HG02610 (cell line): ENCODE data around the gene EXOC3.
A peak's percentile ranks its signal among the peaks of the same experiment; 100 is the strongest.
"Not testable (repeated sequence)": the region's sequence is repeated elsewhere in the genome, so short reads cannot be mapped to it uniquely, and the experiment has no call there.

Experiments
- ATAC-seq: cut with Tn5 transposase; IDR thresholded peaks from one replicate; pipeline ENCODE4 v1.9.1; 2021; ENCODE audit warnings: mild to moderate bottlenecking, moderate library complexity; ENCODE audit not compliant: unreplicated experiment

EXOC3 gene

DNA sequence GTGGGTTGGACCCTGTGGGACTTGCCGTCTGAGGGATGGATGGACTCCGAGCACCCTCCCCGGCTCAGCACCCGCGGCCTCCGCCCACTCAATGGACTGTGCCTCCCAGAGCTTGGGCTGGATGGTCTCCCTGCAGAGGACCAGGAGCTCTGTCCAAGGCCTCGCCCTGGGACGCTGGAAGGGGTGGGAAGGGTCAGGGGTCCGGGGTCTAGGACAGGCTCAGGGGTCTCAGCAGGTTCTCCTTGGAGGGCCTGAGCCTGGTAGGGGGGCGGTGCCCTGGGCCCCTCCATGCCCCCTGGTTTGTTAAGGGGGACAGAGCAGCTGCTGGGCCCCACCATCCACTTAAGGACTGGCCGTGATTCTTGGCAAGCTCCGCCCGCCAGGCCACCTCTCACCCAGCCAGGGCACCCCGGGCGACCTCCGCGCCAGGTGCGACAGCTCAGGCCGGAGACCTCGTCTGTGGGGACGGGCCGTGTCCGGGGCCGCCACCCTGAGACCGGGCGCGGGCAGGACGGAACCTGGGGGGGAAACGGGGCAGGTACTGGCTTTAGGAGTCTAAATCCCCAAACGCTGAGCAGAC, 29.2 kb downstream of the EXOC3 start:
- peak; percentile 3 for ATAC-seq

DNA sequence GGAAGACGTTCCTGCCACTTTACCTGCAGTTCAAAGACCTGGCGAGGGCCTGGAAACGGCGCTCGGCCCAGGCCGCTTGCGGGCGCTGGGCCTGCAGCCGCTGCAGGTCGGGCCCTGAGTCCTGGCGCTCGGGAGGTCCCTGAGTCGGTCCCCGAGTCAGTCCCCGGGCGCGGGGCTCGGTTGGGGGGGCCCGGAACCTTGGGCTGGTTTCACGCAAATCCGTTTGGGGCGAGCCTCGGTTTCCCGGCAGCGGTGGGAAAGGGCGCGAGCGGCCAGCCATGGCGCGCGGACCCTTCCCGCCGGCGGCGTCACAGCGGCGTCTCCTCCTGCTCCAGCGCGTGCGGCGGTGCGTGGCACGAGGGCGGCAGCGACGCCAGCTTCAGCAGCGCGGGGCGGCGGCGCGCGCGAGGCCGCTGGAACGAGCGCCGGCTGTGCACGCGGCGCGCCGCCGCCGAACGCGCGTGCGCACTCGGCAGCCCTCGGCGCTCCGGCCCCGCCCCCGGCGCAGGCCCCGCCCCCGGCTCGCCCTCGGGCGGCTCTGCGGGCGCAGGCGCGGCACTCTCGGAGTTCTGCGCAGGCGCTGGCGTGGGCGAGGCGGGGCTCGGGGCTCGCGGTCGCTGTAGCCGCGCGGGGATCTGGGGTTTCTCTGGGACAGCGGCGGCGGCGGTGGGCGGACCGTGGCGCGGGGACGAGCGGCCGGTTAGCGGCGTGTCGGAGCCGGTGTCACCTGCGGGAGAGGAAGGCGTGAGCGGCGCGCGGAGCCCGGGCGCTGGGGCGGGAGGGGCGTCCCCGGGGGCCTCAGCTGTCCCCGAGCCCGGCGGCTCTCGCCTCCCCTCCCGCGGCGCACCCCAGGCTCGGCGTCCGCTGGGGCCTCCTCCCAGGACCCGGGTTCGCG, 29.9 kb downstream of the EXOC3 start:
- peak; percentile 70 for ATAC-seq

- ATAC-seq = peak; percentile 24
These were observed 30.7 kb downstream of the EXOC3 start for GRCh38 chr5:473551-474192.

- not testable (repeated sequence) for ATAC-seq
These were observed 31.4 kb downstream of the EXOC3 start for GRCh38 chr5:474232-474839.

DNA sequence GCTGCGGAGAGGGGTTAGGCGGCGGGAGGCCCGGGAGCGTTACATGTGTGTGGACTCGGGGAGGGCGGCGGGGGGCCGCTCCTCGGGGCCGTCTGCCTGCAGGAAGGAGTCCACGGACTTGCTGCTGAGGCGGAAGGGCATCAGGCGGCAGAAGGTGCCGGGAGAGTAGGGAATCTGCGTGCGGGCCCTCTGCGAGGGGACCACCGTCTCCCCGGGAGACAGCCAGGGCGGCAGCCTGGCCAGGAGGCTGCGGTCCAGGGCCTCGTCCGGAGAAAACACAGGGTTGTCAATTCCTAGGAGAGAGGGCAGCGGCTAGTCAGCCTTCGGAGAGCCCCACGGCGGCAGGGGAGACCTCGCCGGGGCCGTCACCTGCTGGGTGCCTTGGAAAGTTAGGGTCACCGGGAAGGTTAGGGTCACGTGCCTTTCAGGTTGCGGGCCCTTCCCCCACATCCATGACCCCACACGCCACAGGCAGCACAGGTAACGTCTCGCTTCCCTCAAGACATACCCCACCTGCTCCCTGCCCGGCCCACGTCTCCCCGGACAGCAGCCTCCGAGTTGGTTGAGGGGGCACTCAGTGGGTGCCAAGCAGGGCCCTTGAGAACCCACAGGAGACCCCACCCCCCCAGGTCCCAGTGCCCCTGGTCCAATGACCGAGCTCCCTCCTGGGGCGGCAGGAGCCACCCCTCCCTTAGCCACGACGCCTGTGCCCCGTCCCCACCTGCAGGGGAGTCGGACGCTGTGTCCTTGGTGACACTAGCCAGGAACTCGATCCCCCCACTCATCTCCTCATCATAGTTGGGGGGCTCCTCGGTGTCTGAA, 32.1 kb downstream of the EXOC3 start:
- ATAC-seq = no peak

DNA sequence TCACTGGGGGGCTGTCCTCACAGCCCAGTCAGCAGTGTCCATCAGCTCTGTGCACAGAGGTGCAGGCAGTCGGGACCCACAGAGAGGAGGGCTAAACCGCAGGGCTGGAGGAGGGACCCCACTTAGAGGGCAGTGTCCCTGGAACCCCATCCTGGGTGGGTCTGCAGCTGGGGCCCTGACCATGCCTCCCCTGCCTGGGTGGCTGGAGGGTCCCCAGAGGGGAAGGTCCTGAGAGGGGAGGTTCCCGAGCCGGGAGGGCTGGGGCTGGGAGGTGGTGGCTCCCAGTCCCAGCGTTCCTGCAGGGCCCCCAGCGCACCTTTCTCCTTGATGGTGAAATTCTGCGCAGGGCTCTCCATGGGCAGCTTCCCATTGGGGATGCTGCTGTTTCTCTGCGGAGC, 32.7 kb downstream of the EXOC3 start:
- ATAC-seq = no peak

- no peak for ATAC-seq
These were observed 33.3 kb downstream of the EXOC3 start for GRCh38 chr5:476102-476813.

DNA sequence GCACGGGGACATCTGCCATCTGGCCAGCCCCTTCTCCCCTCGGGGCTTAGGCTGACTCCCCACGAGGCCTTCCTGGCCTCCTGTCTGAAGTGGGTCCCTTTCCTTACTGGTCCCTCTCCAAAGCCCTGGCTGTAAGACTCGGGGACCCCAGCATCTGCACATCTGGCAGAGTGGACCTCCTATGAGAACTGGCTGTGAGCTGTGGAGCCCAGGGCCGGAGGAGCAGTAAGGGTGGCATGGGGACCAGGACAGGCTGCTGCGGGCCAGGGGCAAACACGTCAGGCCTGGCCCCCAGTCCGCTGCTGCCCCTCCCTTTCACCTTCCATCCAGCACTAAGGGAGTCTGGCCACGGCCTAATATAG, 33.8 kb downstream of the EXOC3 start:
- no peak for ATAC-seq

- ATAC-seq = no peak
These were observed 34.3 kb downstream of the EXOC3 start for GRCh38 chr5:477247-477646.

- ATAC-seq = no peak
These were observed 34.9 kb downstream of the EXOC3 start for GRCh38 chr5:477871-478270.

DNA sequence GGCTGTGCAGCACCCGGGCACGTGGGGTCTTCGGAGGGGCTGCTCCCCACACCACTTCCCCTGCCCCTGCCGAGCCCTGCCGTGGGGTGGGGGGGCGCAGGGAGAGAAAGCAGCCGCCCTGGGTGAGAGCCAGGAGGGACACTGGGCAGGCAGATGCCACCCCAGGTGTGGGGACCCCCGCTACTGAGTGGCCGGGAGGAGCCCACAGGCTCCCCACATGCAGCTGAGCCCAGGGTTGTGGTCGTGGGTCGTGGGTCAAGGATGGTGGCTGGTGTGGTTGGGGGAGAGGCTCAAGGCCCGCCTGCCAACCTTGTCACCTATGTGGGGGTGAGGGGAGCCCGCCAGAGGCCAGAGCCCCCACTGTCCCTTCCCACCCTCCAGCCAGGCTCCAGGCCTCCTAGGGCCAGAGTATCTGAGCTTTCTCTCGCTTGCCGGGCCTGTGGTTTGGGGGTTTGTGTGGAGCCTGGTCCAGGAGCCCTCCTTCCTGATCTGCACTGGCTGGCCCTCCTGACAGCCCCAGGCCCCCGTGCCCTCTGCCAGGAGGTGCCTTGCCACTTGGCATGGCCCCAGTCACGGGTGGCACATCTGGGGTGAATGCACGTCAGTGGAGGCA, 35.5 kb downstream of the EXOC3 start:
- no peak for ATAC-seq

- no peak for ATAC-seq
These were observed 36.1 kb downstream of the EXOC3 start for GRCh38 chr5:478982-479535.

GRCh38 chr5:479566-480319, 36.8 kb downstream of the EXOC3 start:
- ATAC-seq = no peak

GRCh38 chr5:481347-481746, 38.4 kb downstream of the EXOC3 start:
- ATAC-seq = no peak

- ATAC-seq = no peak
These were observed 39.0 kb downstream of the EXOC3 start for GRCh38 chr5:482021-482420.

DNA sequence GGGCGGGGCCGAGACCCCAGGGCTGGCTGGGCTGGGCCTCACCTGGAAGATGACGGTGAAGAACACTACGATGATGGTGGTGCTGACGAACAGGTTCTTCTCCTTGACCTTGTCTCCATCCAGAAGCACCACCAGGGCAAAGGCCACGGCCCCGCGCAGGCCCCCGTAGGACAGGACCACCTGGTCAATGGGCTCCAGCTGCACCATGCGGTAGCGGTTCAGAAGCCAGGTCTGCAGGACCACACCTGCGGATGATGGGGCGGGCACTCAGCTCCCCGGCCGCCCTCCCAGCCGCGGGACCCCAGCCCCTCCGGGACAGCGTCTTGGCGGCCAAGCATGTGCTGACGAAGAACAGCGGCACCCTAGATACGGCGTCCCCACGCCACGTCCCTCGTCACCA, 39.5 kb downstream of the EXOC3 start:
- no peak for ATAC-seq

DNA sequence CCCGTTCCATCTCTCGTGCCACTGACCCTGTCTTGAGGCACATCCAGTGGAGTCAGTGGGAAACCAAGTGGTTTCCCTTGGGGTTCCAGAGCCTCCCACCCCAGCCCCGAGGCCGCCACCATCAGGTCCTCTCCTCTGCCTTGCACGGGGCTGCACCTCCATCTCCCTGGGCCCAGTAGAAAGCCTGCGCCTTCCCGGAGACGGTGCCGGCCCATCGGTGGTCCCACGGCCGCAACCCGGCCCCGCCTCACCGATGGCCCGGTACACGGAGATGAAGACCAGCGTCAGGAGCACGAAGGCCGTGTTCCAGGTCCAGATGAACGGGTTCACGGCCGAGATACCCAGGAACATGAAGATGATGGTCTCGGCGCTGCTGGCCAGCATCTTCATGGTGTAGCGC, 40.0 kb downstream of the EXOC3 start:
- ATAC-seq = no peak

- ATAC-seq = no peak
These were observed 40.6 kb downstream of the EXOC3 start for GRCh38 chr5:483434-484140.
